Measurements from ENCODE around the gene SLC13A3. TPM values are rescaled to one million over a fixed set of nuclear protein-coding genes. Genes with fewer than 3 reads are reported as not detected.

Gene SLC13A3
- total RNA-seq, 3 donors from 2014 or later, result 1.3 to 2.9 (median 1.6) TPM

- no peak overlapping the region for H3K27ac ChIP-seq
- no peaks in the 10 kb centered on the region for H3K27me3 ChIP-seq
- intact Hi-C loops (cut with DNase I; ENCODE audit: low total_unique reads), result loop anchor here (5.0 kb wide), 1 partner anchor 902 kb away; no protein-coding TSS in a partner anchor
- DNase-seq (ENCODE audit: low spot score in 2 of 2), result no peak
- H3K4me3 ChIP-seq, result no peak overlapping the region
- H3K9me3 ChIP-seq, result no peaks in the 10 kb centered on the region
- H3K4me1 ChIP-seq, result no peaks in the 10 kb centered on the region
- H3K36me3 ChIP-seq, result no peaks in the 10 kb centered on the region
- TF ChIP-seq POLR2A (IDR thresholded peaks at IDR 0.05) (no peak), POLR2AphosphoS5 (IDR thresholded peaks at IDR 0.05) (no peak)
- TF ChIP-seq, protein P1, sequence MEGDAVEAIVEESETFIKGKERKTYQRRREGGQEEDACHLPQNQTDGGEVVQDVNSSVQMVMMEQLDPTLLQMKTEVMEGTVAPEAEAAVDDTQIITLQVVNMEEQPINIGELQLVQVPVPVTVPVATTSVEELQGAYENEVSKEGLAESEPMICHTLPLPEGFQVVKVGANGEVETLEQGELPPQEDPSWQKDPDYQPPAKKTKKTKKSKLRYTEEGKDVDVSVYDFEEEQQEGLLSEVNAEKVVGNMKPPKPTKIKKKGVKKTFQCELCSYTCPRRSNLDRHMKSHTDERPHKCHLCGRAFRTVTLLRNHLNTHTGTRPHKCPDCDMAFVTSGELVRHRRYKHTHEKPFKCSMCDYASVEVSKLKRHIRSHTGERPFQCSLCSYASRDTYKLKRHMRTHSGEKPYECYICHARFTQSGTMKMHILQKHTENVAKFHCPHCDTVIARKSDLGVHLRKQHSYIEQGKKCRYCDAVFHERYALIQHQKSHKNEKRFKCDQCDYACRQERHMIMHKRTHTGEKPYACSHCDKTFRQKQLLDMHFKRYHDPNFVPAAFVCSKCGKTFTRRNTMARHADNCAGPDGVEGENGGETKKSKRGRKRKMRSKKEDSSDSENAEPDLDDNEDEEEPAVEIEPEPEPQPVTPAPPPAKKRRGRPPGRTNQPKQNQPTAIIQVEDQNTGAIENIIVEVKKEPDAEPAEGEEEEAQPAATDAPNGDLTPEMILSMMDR (IDR thresholded peaks at IDR 0.05), result no peak
Measured at GRCh38 chr20:46610145-46610544, 41.1 kb downstream of the SLC13A3 start.

DNA sequence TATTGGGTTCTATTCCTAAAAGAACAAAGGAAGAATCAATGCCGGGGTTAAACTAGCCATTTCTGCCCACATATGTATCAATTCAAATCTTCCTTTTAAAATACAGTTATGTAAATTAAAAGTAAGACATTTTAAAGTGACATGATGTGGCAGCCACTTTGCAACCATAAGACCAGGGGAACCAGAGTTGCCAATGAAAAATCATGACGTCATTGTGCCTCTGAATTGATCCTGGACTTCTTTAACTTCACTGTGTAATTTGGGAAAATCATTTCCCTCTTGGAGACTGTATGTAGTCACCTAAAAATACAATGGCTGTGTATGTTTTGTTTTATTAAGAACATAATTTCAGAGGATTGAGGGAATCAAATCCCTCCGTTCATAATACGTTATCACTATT, 42.2 kb downstream of the SLC13A3 start:
- Histone ChIP-seq H3K9me3 (no peaks in the 10 kb centered on the region), H3K4me1 (no peaks in the 10 kb centered on the region), H3K27ac (no peak overlapping the region), H3K27me3 (no peaks in the 10 kb centered on the region), H3K4me3 (no peak overlapping the region), H3K36me3 (no peaks in the 10 kb centered on the region)
- TF ChIP-seq POLR2A (IDR thresholded peaks at IDR 0.05), result no peak
- TF ChIP-seq POLR2AphosphoS5 (IDR thresholded peaks at IDR 0.05), result no peak
- intact Hi-C loops (cut with DNase I; ENCODE audit: low total_unique reads), result no loop called here
- no peak for DNase-seq (ENCODE audit: low spot score in 2 of 2)

- Histone ChIP-seq H3K27me3 (no peaks in the 10 kb centered on the region), H3K4me1 (no peaks in the 10 kb centered on the region), H3K4me3 (no peak overlapping the region), H3K36me3 (no peaks in the 10 kb centered on the region), H3K9me3 (no peaks in the 10 kb centered on the region), H3K27ac (no peak overlapping the region)
- TF ChIP-seq POLR2A (IDR thresholded peaks at IDR 0.05) (no peak), POLR2AphosphoS5 (IDR thresholded peaks at IDR 0.05) (no peak)
- TF ChIP-seq, protein P1 (IDR thresholded peaks at IDR 0.05), result no peak
- no peak for DNase-seq (ENCODE audit: low spot score in 2 of 2)
- intact Hi-C loops (cut with DNase I; ENCODE audit: low total_unique reads), result no loop called here
Measured at GRCh38 chr20:46607849-46608497, 43.3 kb downstream of the SLC13A3 start.

DNA sequence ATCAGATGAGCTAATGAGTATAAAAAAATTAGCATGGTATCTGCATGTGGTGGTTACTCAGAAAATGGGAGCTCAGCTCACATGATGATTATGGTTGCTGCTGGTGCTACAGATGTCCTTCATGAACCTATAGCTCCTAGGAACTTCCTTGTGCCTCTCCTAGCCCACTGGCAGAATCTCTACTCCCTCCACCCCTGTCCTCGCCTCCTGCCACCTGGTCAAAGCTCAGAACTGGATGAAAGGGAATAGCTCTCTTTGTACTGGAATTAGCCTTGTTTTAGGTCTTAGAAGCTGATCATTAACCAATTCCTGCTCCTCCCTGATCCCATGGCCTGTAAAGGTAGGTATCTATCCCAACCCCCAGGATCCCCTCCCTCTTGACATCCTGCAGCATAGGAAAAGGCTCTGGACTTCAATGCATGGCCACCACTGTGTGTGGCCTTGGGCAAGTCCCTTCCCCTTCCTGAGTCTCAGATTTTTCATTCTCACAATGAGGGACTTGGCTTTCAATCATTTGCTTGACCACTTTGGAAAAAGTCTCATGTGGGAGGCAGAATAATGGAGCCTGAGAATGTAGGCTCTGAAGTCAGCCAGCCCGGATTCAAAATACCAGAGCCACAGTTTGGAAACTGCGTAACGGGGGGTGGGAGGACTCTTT, 43.9 kb downstream of the SLC13A3 start:
- TF ChIP-seq, protein P1 (IDR thresholded peaks at IDR 0.05), result no peak
- TF ChIP-seq POLR2A (IDR thresholded peaks at IDR 0.05) (no peak), POLR2AphosphoS5 (IDR thresholded peaks at IDR 0.05) (no peak)
- intact Hi-C loops (cut with DNase I; ENCODE audit: low total_unique reads), result no loop called here

GRCh38 chr20:46606817-46607190, 44.5 kb downstream of the SLC13A3 start:
- no peaks in the 10 kb centered on the region for H3K36me3 ChIP-seq
- H3K27me3 ChIP-seq, result no peaks in the 10 kb centered on the region
- intact Hi-C loops (cut with DNase I; ENCODE audit: low total_unique reads), result no loop called here
- no peaks in the 10 kb centered on the region for H3K9me3 ChIP-seq
- no peaks in the 10 kb centered on the region for H3K4me1 ChIP-seq
- no peak overlapping the region for H3K27ac ChIP-seq
- DNase-seq (ENCODE audit: low spot score in 2 of 2), result no peak
- no peak overlapping the region for H3K4me3 ChIP-seq
- TF ChIP-seq, protein P1 (IDR thresholded peaks at IDR 0.05), result no peak
- TF ChIP-seq POLR2A (IDR thresholded peaks at IDR 0.05) (no peak), POLR2AphosphoS5 (IDR thresholded peaks at IDR 0.05) (no peak)

More for the DNA sequence above, 43.9 kb downstream of the SLC13A3 start:
- Histone ChIP-seq H3K4me1 (no peaks in the 10 kb centered on the region), H3K27me3 (no peaks in the 10 kb centered on the region), H3K9me3 (no peaks in the 10 kb centered on the region), H3K36me3 (no peaks in the 10 kb centered on the region), H3K4me3 (no peak overlapping the region), H3K27ac (no peak overlapping the region)
- DNase-seq (ENCODE audit: low spot score in 2 of 2), result no peak
